BE2C (cell line): ENCODE data around the gene PTPDC1.

Experiments used
- DNase-seq: peaks from one replicate; pipeline ENCODE4 v3.0.0-alpha.2; 2020
- H3K27me3 ChIP-seq: fragments of 250-450 bp; sonication (Bioruptor Pico); 2 replicates; pipeline ENCODE4 v1.5.1; 2020; ENCODE audit warnings: mild to moderate bottlenecking
- H3K36me3 ChIP-seq: fragments of 250-450 bp; sonication (Bioruptor Pico); 2 replicates; pipeline ENCODE4 v1.5.1; 2020; ENCODE audit warnings: mild to moderate bottlenecking
- H3K4me1 ChIP-seq: fragments of 250-450 bp; sonication (Bioruptor Pico); 2 replicates; pipeline ENCODE4 v1.5.1; 2020
- H3K4me3 ChIP-seq: 2 replicates; pipeline ENCODE4 v1.5.1; 2011; ENCODE audit warnings: low read depth, low read length
- H3K9me3 ChIP-seq: fragments of 250-450 bp; sonication (Bioruptor Pico); 2 replicates; pipeline ENCODE4 v1.5.1; 2020
- CTCF ChIP-seq: IDR thresholded peaks from 2 replicates; pipeline ENCODE4 v1.5.1; 2012; ENCODE audit warnings: mild to moderate bottlenecking, low read depth, low read length

Gene PTPDC1

GRCh38 chr9:94140791-94141790 is 56.8 kb downstream of the PTPDC1 start:
- Histone ChIP-seq H3K9me3 (no peaks in the 10 kb centered on the region), H3K27me3 (no peaks in the 10 kb centered on the region), H3K4me1 (0 out of 2 replicates have a peak, but pooled peaks cover 2% of the 10 kb centered on the region), H3K4me3 (no peak overlapping the region), H3K36me3 (no peaks in the 10 kb centered on the region)
- no peak for TF ChIP-seq CTCF
- DNase-seq = no peak

- TF ChIP-seq CTCF = no peak
- no peaks in the 10 kb centered on the region for H3K27me3 ChIP-seq
- H3K9me3 ChIP-seq = no peaks in the 10 kb centered on the region
- DNase-seq = no peak
- H3K4me1 ChIP-seq = 0 out of 2 replicates have a peak, but pooled peaks cover 2% of the 10 kb centered on the region
- H3K4me3 ChIP-seq = no peak overlapping the region
- no peaks in the 10 kb centered on the region for H3K36me3 ChIP-seq
Measured at GRCh38 chr9:94142353-94142752, 58.1 kb downstream of the PTPDC1 start.

GRCh38 chr9:94144394-94144793 is 60.1 kb downstream of the PTPDC1 start:
- TF ChIP-seq CTCF = no peak
- H3K4me3 ChIP-seq = no peak overlapping the region
- no peaks in the 10 kb centered on the region for H3K36me3 ChIP-seq
- H3K9me3 ChIP-seq = no peaks in the 10 kb centered on the region
- H3K27me3 ChIP-seq = no peaks in the 10 kb centered on the region
- DNase-seq = no peak
- H3K4me1 ChIP-seq = 0 out of 2 replicates have a peak, but pooled peaks cover 2% of the 10 kb centered on the region

- H3K4me3 ChIP-seq = no peak overlapping the region
- H3K4me1 ChIP-seq = no peaks in the 10 kb centered on the region
- H3K9me3 ChIP-seq = no peaks in the 10 kb centered on the region
- no peaks in the 10 kb centered on the region for H3K27me3 ChIP-seq
- no peak for TF ChIP-seq CTCF
- no peak for DNase-seq
- no peaks in the 10 kb centered on the region for H3K36me3 ChIP-seq
Measured at GRCh38 chr9:94145640-94146039, 61.4 kb downstream of the PTPDC1 start.

- Histone ChIP-seq H3K36me3 (no peaks in the 10 kb centered on the region), H3K4me1 (no peaks in the 10 kb centered on the region), H3K27me3 (no peaks in the 10 kb centered on the region), H3K4me3 (no peak overlapping the region), H3K9me3 (no peaks in the 10 kb centered on the region)
- TF ChIP-seq CTCF = no peak
- no peak for DNase-seq
Measured at GRCh38 chr9:94147776-94148175, 63.5 kb downstream of the PTPDC1 start.

GRCh38 chr9:94148419-94148818 is 64.2 kb downstream of the PTPDC1 start:
- no peak for DNase-seq
- TF ChIP-seq CTCF = no peak
- no peaks in the 10 kb centered on the region for H3K4me1 ChIP-seq

More at GRCh38 chr9:94148419-94148818, 64.2 kb downstream of the PTPDC1 start:
- Histone ChIP-seq H3K27me3 (no peaks in the 10 kb centered on the region), H3K9me3 (no peaks in the 10 kb centered on the region), H3K36me3 (no peaks in the 10 kb centered on the region), H3K4me3 (no peak overlapping the region)
